Progenitor cell of endocrine pancreas (in vitro differentiated cells): ENCODE measurements around the gene TESK2. TPM values are rescaled to one million over a fixed set of nuclear protein-coding genes. Genes with fewer than 3 reads are reported as not detected.

Source experiments
- DNase-seq: peaks from one replicate; pipeline ENCODE4 v3.0.0; 2021; ENCODE audit warnings: low spot score; ENCODE audit not compliant: unreplicated experiment
- H3K27ac Mint-ChIP-seq: 2 replicates; pipeline ENCODE4 v1.8.0; 2021; ENCODE audit warnings: mild to moderate bottlenecking, moderate library complexity, mixed read lengths
- H3K27me3 Mint-ChIP-seq: 2 replicates; pipeline ENCODE4 v1.8.0; 2021; ENCODE audit warnings: mixed read lengths
- H3K36me3 Mint-ChIP-seq: 2 replicates; pipeline ENCODE4 v1.8.0; 2022; ENCODE audit warnings: mixed read lengths; ENCODE audit not compliant: insufficient read depth
- H3K4me1 Mint-ChIP-seq: 2 replicates; pipeline ENCODE4 v1.8.0; 2021; ENCODE audit warnings: low read depth, mixed read lengths
- H3K4me3 Mint-ChIP-seq: 2 replicates; pipeline ENCODE4 v1.8.0; 2021; ENCODE audit warnings: low read depth, mild to moderate bottlenecking, moderate library complexity, mixed read lengths
- H3K9me3 Mint-ChIP-seq: 2 replicates; pipeline ENCODE4 v1.8.0; 2021; ENCODE audit warnings: low read depth, mixed read lengths
- CTCF ChIP-seq: fragments of 200-600 bp; sonication (generic); IDR thresholded peaks from one replicate; pipeline ENCODE4 v1.5.0; 2021; ENCODE audit warnings: antibody characterized with exemption, mild to moderate bottlenecking; ENCODE audit not compliant: unreplicated experiment
- total RNA-seq: library from RNA; stranded (reverse); gene quantifications from 2 replicates; pipeline ENCODE4 v1.2.1, GENCODE V29; 2021

TESK2 gene
- total RNA-seq, 1 donor from 2014 or later: 9.5 TPM

GRCh38 chr1:45319761-45320160, 171.2 kb downstream of the TESK2 start:
- H3K9me3 Mint-ChIP-seq: no peaks in the 10 kb centered on the region
- no peak for DNase-seq
- H3K36me3 Mint-ChIP-seq: no peaks in the 10 kb centered on the region

GRCh38 chr1:45317166-45317565, 173.8 kb downstream of the TESK2 start:
- no peak for DNase-seq
- Mint-ChIP-seq H3K36me3 (no peaks in the 10 kb centered on the region), H3K4me3 (no peak overlapping the region), H3K27ac (no peak overlapping the region), H3K27me3 (peaks cover 8% of the 10 kb centered on the region), H3K9me3 (no peaks in the 10 kb centered on the region), H3K4me1 (peaks cover 4% of the 10 kb centered on the region)
- TF ChIP-seq CTCF: no peak

More at GRCh38 chr1:45319761-45320160, 171.2 kb downstream of the TESK2 start:
- TF ChIP-seq CTCF: no peak
- no peak overlapping the region for H3K4me3 Mint-ChIP-seq
- H3K27me3 Mint-ChIP-seq: peaks cover 8% of the 10 kb centered on the region
- H3K27ac Mint-ChIP-seq: no peak overlapping the region
- H3K4me1 Mint-ChIP-seq: peaks cover 4% of the 10 kb centered on the region

GRCh38 chr1:45314266-45314665, 176.7 kb downstream of the TESK2 start:
- H3K36me3 Mint-ChIP-seq: no peaks in the 10 kb centered on the region
- no peaks in the 10 kb centered on the region for H3K4me1 Mint-ChIP-seq
- no peak for DNase-seq
- no peak for TF ChIP-seq CTCF
- no peaks in the 10 kb centered on the region for H3K27me3 Mint-ChIP-seq
- no peak overlapping the region for H3K27ac Mint-ChIP-seq
- H3K4me3 Mint-ChIP-seq: no peak overlapping the region
- no peaks in the 10 kb centered on the region for H3K9me3 Mint-ChIP-seq

GRCh38 chr1:45306905-45307304, 184.1 kb downstream of the TESK2 start:
- no peak overlapping the region for H3K4me3 Mint-ChIP-seq
- no peaks in the 10 kb centered on the region for H3K9me3 Mint-ChIP-seq
- H3K4me1 Mint-ChIP-seq: peaks cover 8% of the 10 kb centered on the region
- H3K27me3 Mint-ChIP-seq: peaks cover 5% of the 10 kb centered on the region
- H3K27ac Mint-ChIP-seq: no peak overlapping the region
- DNase-seq: no peak
- TF ChIP-seq CTCF: no peak
- H3K36me3 Mint-ChIP-seq: no peaks in the 10 kb centered on the region

- Mint-ChIP-seq H3K27ac (no peak overlapping the region), H3K27me3 (peaks cover 5% of the 10 kb centered on the region), H3K4me1 (peaks cover 8% of the 10 kb centered on the region), H3K9me3 (no peaks in the 10 kb centered on the region), H3K36me3 (no peaks in the 10 kb centered on the region), H3K4me3 (no peak overlapping the region)
- TF ChIP-seq CTCF: no peak
- no peak for DNase-seq
Measured at GRCh38 chr1:45306319-45306718, 184.6 kb downstream of the TESK2 start.
